KMS-11 (cell line): ENCODE results near the gene NADSYN1.

Experiments used
- H2AFZ ChIP-seq: fragments of 200-600 bp; sonication (generic); 2 replicates; pipeline ENCODE4 v1.6.1; 2016; ENCODE audit warnings: antibody characterized with exemption, mixed run types, low read depth
- H3K27ac ChIP-seq: fragments of 200-600 bp; sonication (generic); 2 replicates; pipeline ENCODE4 v1.6.1; 2016; ENCODE audit warnings: mild to moderate bottlenecking, mixed run types
- H3K27me3 ChIP-seq: fragments of 200-600 bp; sonication (generic); 2 replicates; pipeline ENCODE4 v1.6.1; 2017; ENCODE audit warnings: mild to moderate bottlenecking, low read depth, mixed run types, moderate library complexity; ENCODE audit not compliant: insufficient read depth
- H3K36me3 ChIP-seq: fragments of 200-600 bp; sonication (generic); 2 replicates; pipeline ENCODE4 v1.6.1; 2017; ENCODE audit warnings: mild to moderate bottlenecking, mixed run types; ENCODE audit not compliant: insufficient read depth
- H3K4me1 ChIP-seq: fragments of 200-600 bp; sonication (generic); 2 replicates; pipeline ENCODE4 v1.6.1; 2016; ENCODE audit warnings: mild to moderate bottlenecking, low read depth, mixed run types; ENCODE audit not compliant: poor library complexity, severe bottlenecking
- H3K4me2 ChIP-seq: fragments of 200-600 bp; sonication (generic); 2 replicates; pipeline ENCODE4 v1.7.0; 2016; ENCODE audit warnings: mild to moderate bottlenecking, mixed run types
- H3K4me3 ChIP-seq: fragments of 200-600 bp; sonication (generic); IDR thresholded peaks from 2 replicates; pipeline ENCODE4 v1.6.1; 2017; ENCODE audit warnings: low read depth, low read length, mixed read lengths; ENCODE audit not compliant: insufficient read depth
- H3K79me2 ChIP-seq: fragments of 200-600 bp; sonication (generic); 2 replicates; pipeline ENCODE4 v1.6.1; 2016; ENCODE audit warnings: low read depth, mixed run types; ENCODE audit not compliant: insufficient read depth
- H3K9ac ChIP-seq: fragments of 200-600 bp; sonication (generic); 2 replicates; pipeline ENCODE4 v1.6.1; 2016; ENCODE audit warnings: mild to moderate bottlenecking, mixed run types
- H4K20me1 ChIP-seq: fragments of 200-600 bp; sonication (generic); 2 replicates; pipeline ENCODE4 v1.6.1; 2016; ENCODE audit warnings: mild to moderate bottlenecking, mixed run types; ENCODE audit not compliant: insufficient read depth
- TF ChIP-seq, protein P1 (sequence below): fragments of 200-600 bp; sonication (generic); conservative IDR thresholded peaks from 2 replicates; pipeline ENCODE4 v1.6.1; 2017; ENCODE audit warnings: low read depth, mild to moderate bottlenecking, antibody characterized with exemption, low read length, moderate library complexity, mixed read lengths

Gene NADSYN1

GRCh38 chr11:71498091-71498490, 45.1 kb downstream of the NADSYN1 start:
- no peak overlapping the region for H3K9ac ChIP-seq
- H3K4me2 ChIP-seq = no peak overlapping the region
- H2AFZ ChIP-seq = no peak overlapping the region
- H3K79me2 ChIP-seq = no peaks in the 10 kb centered on the region
- no peak overlapping the region for H3K27ac ChIP-seq
- H4K20me1 ChIP-seq = no peaks in the 10 kb centered on the region
- TF ChIP-seq, protein P1, sequence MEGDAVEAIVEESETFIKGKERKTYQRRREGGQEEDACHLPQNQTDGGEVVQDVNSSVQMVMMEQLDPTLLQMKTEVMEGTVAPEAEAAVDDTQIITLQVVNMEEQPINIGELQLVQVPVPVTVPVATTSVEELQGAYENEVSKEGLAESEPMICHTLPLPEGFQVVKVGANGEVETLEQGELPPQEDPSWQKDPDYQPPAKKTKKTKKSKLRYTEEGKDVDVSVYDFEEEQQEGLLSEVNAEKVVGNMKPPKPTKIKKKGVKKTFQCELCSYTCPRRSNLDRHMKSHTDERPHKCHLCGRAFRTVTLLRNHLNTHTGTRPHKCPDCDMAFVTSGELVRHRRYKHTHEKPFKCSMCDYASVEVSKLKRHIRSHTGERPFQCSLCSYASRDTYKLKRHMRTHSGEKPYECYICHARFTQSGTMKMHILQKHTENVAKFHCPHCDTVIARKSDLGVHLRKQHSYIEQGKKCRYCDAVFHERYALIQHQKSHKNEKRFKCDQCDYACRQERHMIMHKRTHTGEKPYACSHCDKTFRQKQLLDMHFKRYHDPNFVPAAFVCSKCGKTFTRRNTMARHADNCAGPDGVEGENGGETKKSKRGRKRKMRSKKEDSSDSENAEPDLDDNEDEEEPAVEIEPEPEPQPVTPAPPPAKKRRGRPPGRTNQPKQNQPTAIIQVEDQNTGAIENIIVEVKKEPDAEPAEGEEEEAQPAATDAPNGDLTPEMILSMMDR = no peak
- no peaks in the 10 kb centered on the region for H3K27me3 ChIP-seq
- no peaks in the 10 kb centered on the region for H3K4me1 ChIP-seq
- no peaks in the 10 kb centered on the region for H3K36me3 ChIP-seq
- H3K4me3 ChIP-seq = no peak overlapping the region

GRCh38 chr11:71499125-71499524, 46.1 kb downstream of the NADSYN1 start:
- no peak overlapping the region for H2AFZ ChIP-seq
- no peak overlapping the region for H3K4me2 ChIP-seq
- no peaks in the 10 kb centered on the region for H3K27me3 ChIP-seq
- no peaks in the 10 kb centered on the region for H3K36me3 ChIP-seq
- TF ChIP-seq, protein P1 = no peak
- H3K79me2 ChIP-seq = no peaks in the 10 kb centered on the region
- H3K9ac ChIP-seq = no peak overlapping the region
- H3K4me3 ChIP-seq = no peak overlapping the region
- H3K27ac ChIP-seq = no peak overlapping the region
- no peaks in the 10 kb centered on the region for H3K4me1 ChIP-seq
- H4K20me1 ChIP-seq = no peaks in the 10 kb centered on the region

DNA sequence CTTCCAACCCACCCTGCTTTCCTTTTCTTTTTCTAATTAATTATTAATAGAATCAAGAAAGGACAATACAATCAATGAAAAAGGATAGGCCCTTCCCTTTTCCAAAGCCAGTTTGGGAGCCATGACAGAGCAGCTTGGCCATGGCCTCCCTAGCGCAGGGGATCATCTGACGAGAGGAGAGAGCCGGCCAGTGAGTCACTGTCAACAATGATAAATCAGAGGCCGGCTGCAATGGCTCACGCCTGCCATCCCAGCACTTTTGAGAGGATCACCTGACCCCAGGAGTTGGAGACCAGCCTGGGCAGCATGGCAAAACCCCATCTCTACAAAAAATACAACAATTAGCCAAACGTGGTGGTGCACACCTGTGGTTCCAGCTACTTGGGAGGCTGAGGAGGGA, 46.5 kb downstream of the NADSYN1 start:
- no peak overlapping the region for H3K9ac ChIP-seq

GRCh38 chr11:71500601-71501021, 47.6 kb downstream of the NADSYN1 start:
- no peak overlapping the region for H3K9ac ChIP-seq
- no peak overlapping the region for H3K4me3 ChIP-seq
- no peak overlapping the region for H3K27ac ChIP-seq
- no peak overlapping the region for H3K4me2 ChIP-seq
- H3K4me1 ChIP-seq = no peaks in the 10 kb centered on the region
- H3K27me3 ChIP-seq = no peaks in the 10 kb centered on the region
- H4K20me1 ChIP-seq = no peaks in the 10 kb centered on the region
- H2AFZ ChIP-seq = no peak overlapping the region
- TF ChIP-seq, protein P1 = no peak
- H3K79me2 ChIP-seq = no peaks in the 10 kb centered on the region
- no peaks in the 10 kb centered on the region for H3K36me3 ChIP-seq

More for the DNA sequence above, 46.5 kb downstream of the NADSYN1 start:
- no peaks in the 10 kb centered on the region for H3K79me2 ChIP-seq
- H3K4me1 ChIP-seq = no peaks in the 10 kb centered on the region
- H3K27me3 ChIP-seq = no peaks in the 10 kb centered on the region
- no peaks in the 10 kb centered on the region for H3K36me3 ChIP-seq
- H3K4me3 ChIP-seq = no peak overlapping the region
- H3K27ac ChIP-seq = no peak overlapping the region
- no peaks in the 10 kb centered on the region for H4K20me1 ChIP-seq
- H3K4me2 ChIP-seq = no peak overlapping the region
- TF ChIP-seq, protein P1 = no peak
- H2AFZ ChIP-seq = no peak overlapping the region
